T follicular helper cell (primary cell): ENCODE data around the gene PNPT1.
"Not testable (repeated sequence)": the region's sequence is repeated elsewhere in the genome, so short reads cannot be mapped to it uniquely, and the experiment has no call there.

ENCODE experiments used
- DNase-seq: peaks from one replicate; pipeline ENCODE4 v3.0.0-alpha.2; 2020; ENCODE audit warnings: low read depth

PNPT1 gene

DNA sequence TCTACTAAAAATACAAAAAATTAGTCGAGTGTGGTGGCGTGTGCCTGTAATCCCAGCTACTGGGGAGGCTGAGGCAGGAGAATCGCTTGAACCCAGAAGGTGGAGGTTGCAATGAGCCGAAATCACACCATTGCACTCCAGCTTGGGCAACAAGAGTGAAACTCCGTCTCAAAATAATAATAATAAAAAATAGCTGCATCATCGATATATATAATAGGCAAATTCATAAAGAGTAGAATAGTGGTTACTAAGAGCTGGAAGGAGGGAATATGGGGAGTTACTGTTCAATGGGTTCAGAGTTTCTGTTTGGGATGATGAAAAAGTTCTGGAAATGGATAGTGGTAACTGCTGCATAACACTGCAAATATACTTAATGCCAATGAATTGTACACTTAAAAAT, 96.8 kb downstream of the PNPT1 start:
- not testable (repeated sequence) for DNase-seq

DNA sequence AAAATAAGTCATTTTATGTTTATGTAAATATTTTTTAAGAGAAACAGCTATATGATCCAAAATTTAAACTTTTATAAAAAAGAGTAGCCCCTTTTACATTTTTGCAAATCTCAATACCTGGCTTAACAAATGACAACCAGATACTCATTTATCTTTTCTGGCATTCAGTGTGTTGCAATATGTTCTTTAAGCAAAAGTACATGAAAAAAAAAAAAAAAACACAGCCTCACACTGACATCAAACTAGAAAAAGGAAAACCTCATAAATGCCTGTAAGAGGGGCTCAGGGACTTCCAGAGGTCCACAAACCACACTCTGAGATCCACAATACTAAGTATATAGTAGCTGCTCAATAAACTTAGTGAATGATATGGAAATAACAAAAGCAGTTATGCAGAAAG, 98.1 kb downstream of the PNPT1 start:
- DNase-seq, result no peak

DNA sequence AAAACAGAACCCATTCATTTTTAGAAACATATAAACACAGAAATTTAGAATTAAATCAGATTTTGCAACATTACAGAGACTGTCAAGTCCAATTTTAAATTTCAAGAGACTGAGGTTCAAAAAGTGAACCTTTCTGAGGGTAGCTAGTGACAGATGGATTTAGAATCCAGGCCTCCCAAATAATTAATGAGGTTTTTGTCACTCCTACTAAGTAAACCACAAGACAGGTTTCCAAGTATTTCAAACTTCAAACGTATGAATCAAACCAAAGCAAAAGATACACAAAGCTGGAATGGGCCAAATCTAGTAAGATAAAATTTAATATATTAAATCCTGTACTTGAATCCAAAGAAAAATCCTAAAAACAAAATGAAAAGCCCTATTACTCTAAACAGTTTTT, 101.5 kb downstream of the PNPT1 start:
- no peak for DNase-seq

DNA sequence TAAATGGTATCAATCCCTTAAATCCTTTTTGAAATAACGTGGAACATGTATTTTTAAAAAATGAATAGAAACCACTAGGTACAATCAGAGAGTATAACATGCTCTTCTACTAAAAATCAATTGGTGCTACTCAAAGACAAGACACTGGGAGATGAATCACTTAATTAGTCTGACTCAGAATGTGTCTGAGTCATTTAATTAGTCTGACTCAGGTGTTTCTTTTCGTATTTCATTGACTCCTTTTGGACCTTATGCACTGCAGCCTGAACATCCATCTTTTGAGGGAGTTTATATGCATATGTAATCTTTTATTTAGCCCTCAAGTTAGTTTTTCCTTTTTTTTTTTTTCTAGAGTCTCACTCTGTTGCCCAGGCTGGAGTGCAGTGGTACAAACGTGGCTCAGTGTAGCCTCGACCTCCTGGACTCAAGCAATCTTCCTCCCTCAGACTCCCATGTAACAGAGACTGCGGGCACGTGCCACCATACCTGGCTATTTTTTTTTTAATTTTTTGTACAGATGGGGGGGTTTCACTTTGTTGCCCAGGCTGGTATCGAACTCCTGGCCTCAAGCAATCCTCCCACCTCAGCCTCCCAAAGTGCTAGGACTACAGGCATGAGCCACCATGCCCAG, 102.7 kb downstream of the PNPT1 start:
- no peak for DNase-seq

DNA sequence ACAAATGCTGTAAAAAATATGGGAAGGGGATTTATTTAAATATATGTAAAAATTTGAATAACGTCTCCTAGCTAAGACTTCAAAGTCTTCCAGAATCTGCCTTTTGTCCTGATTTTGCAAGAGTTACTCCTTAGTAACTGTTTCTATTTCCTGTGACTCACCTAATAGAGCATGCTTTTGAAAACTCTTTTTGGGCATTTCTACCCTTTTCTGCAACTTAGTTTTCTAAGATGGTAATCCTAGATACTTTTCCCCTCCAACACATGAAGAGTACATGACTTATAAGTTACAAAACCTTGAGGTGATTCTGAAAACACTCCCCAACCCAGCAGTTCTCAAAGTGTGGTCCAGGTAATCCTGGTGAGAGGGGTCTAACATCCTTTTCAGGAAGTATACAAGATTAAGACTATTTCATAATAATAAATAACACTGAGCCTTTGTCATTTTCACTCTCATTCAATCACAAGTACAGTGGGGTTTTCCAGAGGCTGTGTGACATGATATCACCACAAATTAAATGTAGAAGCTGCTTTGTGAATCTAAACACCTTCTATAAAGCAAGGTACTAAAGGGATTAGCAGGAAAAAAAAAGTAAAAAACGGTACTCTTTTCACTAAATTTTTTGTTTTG, 108.1 kb downstream of the PNPT1 start:
- no peak for DNase-seq
